Stomach (tissue), 9 donors: ENCODE measurements around the gene CLSTN2. TPM values are rescaled to one million over a fixed set of nuclear protein-coding genes. Genes with fewer than 3 reads are reported as not detected.

ENCODE experiments used
- DNase-seq, 2 donors: peaks; one replicate each; pipeline versions ENCODE4 v3.0.0 to v3.0.0-alpha.2; 2013 to 2019
- H3K27ac ChIP-seq, 5 donors: fragments of 200-600 bp in 4 of 5; sonication (generic) in 4 of 5; one replicate each; pipeline ENCODE4 v1.5.1; 2013 to 2019; ENCODE audit warnings: mild to moderate bottlenecking in 1 of 5, moderate library complexity in 1 of 5
- H3K27me3 ChIP-seq, 3 donors: fragments of 200-600 bp; sonication (generic); one replicate each; pipeline ENCODE4 v1.5.1; 2017 to 2019; ENCODE audit warnings: mixed run types in 1 of 3
- H3K36me3 ChIP-seq, 4 donors: fragments of 200-600 bp; sonication (generic); 1 replicate in 3 of 4; 2 replicates in 1 of 4; pipeline ENCODE4 v1.5.1; 2016 to 2019
- H3K4me1 ChIP-seq, 4 donors: fragments of 200-600 bp; sonication (generic); one replicate each; pipeline ENCODE4 v1.5.1; 2016 to 2019
- H3K4me3 ChIP-seq, 4 donors: fragments of 200-600 bp; sonication (generic) in 3 of 4; one replicate each; pipeline ENCODE4 v1.5.1; 2016 to 2019; ENCODE audit warnings: mild to moderate bottlenecking in 1 of 4
- H3K9me3 ChIP-seq, 4 donors: fragments of 200-600 bp; sonication (generic); one replicate each; pipeline ENCODE4 v1.5.1; 2016 to 2019
- CTCF ChIP-seq, 7 experiments: fragments of 450-650 bp in 4 of 7; fragments of 200-600 bp in 3 of 7; sonication (generic) in 3 of 7; IDR thresholded peaks; one replicate each; pipeline ENCODE4 v1.5.1; 2016 to 2019; ENCODE audit warnings: antibody characterized with exemption in 7 of 7, control low read depth in 2 of 7, mild to moderate bottlenecking in 1 of 7
- EP300 ChIP-seq: sonication (generic); formaldehyde crosslinking; IDR thresholded peaks from one replicate; pipeline ENCODE4 v1.6.1; 2017; ENCODE audit warnings: antibody characterized with exemption
- POLR2A ChIP-seq, 4 donors: fragments of 450-650 bp; IDR thresholded peaks; one replicate each; pipeline ENCODE4 v1.6.1; 2016; ENCODE audit warnings: antibody characterized with exemption in 4 of 4, control low read depth in 2 of 4, mild to moderate bottlenecking in 1 of 4, moderate library complexity in 1 of 4
- POLR2AphosphoS5 ChIP-seq, 3 donors: sonication (generic); formaldehyde crosslinking; IDR thresholded peaks; one replicate each; pipeline ENCODE4 v1.6.1; 2016; ENCODE audit warnings: antibody characterized with exemption in 3 of 3
- WGBS, 5 donors: extraction: QIAGEN DNeasy Blood & Tissue Kit in 3 of 5; methylation state at CpG; one replicate each; pipeline versions ENCODE4 v1.1.5 to v1.1.7; 2013 to 2018; 5-methylcytosine and 5-hydroxymethylcytosine counted together
- intact Hi-C: fragments of 100-400 bp; cut with DNase I; formaldehyde crosslinking; loops from one replicate; pipeline ENCODE4 v1.15.1; 2023; ENCODE audit warnings: low total_unique reads
- polyA plus RNA-seq, 3 donors: library from polyadenylated mRNA; stranded (reverse); fragments of 200-250 nt; gene quantifications; one replicate each; pipeline ENCODE4 v1.2.3, GENCODE V29; 2013
- total RNA-seq, 5 donors: library from RNA; depleted of rRNA; stranded (reverse); fragments of >200 nt; gene quantifications; one replicate each; pipeline versions ENCODE4 v1.1.0 to v1.2.3, GENCODE V29; 2014 to 2016
- donor health status: healthy with polysubstance abuse.
- donor health status: Bipolar disorder and iron deficiency.
- donor health status: healthy.

CLSTN2 gene
- total and polyA plus RNA-seq, 8 donors: 0.10 to 5.4 (median 1.7) TPM

- DNase-seq: no peak
- no peak for TF ChIP-seq EP300
- TF ChIP-seq POLR2AphosphoS5 (IDR thresholded peaks at IDR 0.05): no peak
- no peak for TF ChIP-seq CTCF (IDR thresholded peaks at IDR 0.05)
- TF ChIP-seq POLR2A (IDR thresholded peaks at IDR 0.05): no peak
- H3K4me3 ChIP-seq: no peak overlapping the region
- H3K4me1 ChIP-seq: no peaks in the 10 kb centered on the region
- peaks cover 0 to 4% (median 0%) of the 10 kb centered on the region in 4 donors for H3K9me3 ChIP-seq
- H3K27ac ChIP-seq: no peak overlapping the region
- no peaks in the 10 kb centered on the region for H3K36me3 ChIP-seq
- intact Hi-C loops: no loop called here
- H3K27me3 ChIP-seq: no peaks in the 10 kb centered on the region
- WGBS, 5 donors: 80 to 95% (median 89%) methylated on average over 1 of the region's 1 CpG
Observed at GRCh38 chr3:140493271-140493670, 558.3 kb downstream of the CLSTN2 start.

- H3K4me3 ChIP-seq: no peak overlapping the region
- intact Hi-C loops: no loop called here
- TF ChIP-seq POLR2A (IDR thresholded peaks at IDR 0.05): no peak
- no peak for TF ChIP-seq POLR2AphosphoS5 (IDR thresholded peaks at IDR 0.05)
- no peak for TF ChIP-seq CTCF (IDR thresholded peaks at IDR 0.05)
- no peak for TF ChIP-seq EP300
- DNase-seq: no peak
- H3K4me1 ChIP-seq: no peaks in the 10 kb centered on the region
- H3K27me3 ChIP-seq: no peaks in the 10 kb centered on the region
- peaks cover 0 to 4% (median 0%) of the 10 kb centered on the region in 4 donors for H3K9me3 ChIP-seq
- WGBS, 5 donors: 67 to 80% (median 70%) methylated on average over 2 of the region's 2 CpGs
- H3K27ac ChIP-seq: no peak overlapping the region
- H3K36me3 ChIP-seq: no peaks in the 10 kb centered on the region
Observed at GRCh38 chr3:140494970-140495369, 560.0 kb downstream of the CLSTN2 start.

GRCh38 chr3:140497331-140497730 lies 562.3 kb downstream of the CLSTN2 start:
- intact Hi-C loops: no loop called here

GRCh38 chr3:140499114-140499757 lies 564.3 kb downstream of the CLSTN2 start:
- no peak overlapping the region for H3K27ac ChIP-seq
- peaks cover 0 to 4% (median 0%) of the 10 kb centered on the region in 4 donors for H3K9me3 ChIP-seq
- H3K27me3 ChIP-seq: no peaks in the 10 kb centered on the region
- no peak overlapping the region for H3K4me3 ChIP-seq
- peak in 1 of 2 donors; percentile 41 for DNase-seq
- TF ChIP-seq POLR2A (IDR thresholded peaks at IDR 0.05) (no peak), CTCF (IDR thresholded peaks at IDR 0.05) (peak in 2 of 7 experiments; percentile 30 to 31)
- intact Hi-C loops: no loop called here
- H3K36me3 ChIP-seq: no peaks in the 10 kb centered on the region
- WGBS, 5 donors: 4 to 17% (median 10%) methylated on average over 1 of the region's 1 CpG
- H3K4me1 ChIP-seq: no peaks in the 10 kb centered on the region

More at GRCh38 chr3:140497331-140497730, 562.3 kb downstream of the CLSTN2 start:
- H3K4me3 ChIP-seq: no peak overlapping the region
- 81 to 94% (median 90%) methylated on average over 6 to 11 of the region's 11 CpGs for WGBS, 5 donors
- no peaks in the 10 kb centered on the region for H3K36me3 ChIP-seq
- H3K4me1 ChIP-seq: no peaks in the 10 kb centered on the region
- DNase-seq: no peak
- H3K9me3 ChIP-seq: peaks cover 0 to 4% (median 0%) of the 10 kb centered on the region in 4 donors
- no peak overlapping the region for H3K27ac ChIP-seq
- no peaks in the 10 kb centered on the region for H3K27me3 ChIP-seq
- no peak for TF ChIP-seq POLR2A (IDR thresholded peaks at IDR 0.05)
- no peak for TF ChIP-seq EP300
- TF ChIP-seq CTCF (IDR thresholded peaks at IDR 0.05): no peak
- TF ChIP-seq POLR2AphosphoS5 (IDR thresholded peaks at IDR 0.05): no peak
